ENCODE data around the gene IGF2R.
A peak's percentile ranks its signal among the peaks of the same experiment; 100 is the strongest.
"Not testable (repeated sequence)": the region's sequence is repeated elsewhere in the genome, so short reads cannot be mapped to it uniquely, and the experiment has no call there.

IGF2R gene

DNA sequence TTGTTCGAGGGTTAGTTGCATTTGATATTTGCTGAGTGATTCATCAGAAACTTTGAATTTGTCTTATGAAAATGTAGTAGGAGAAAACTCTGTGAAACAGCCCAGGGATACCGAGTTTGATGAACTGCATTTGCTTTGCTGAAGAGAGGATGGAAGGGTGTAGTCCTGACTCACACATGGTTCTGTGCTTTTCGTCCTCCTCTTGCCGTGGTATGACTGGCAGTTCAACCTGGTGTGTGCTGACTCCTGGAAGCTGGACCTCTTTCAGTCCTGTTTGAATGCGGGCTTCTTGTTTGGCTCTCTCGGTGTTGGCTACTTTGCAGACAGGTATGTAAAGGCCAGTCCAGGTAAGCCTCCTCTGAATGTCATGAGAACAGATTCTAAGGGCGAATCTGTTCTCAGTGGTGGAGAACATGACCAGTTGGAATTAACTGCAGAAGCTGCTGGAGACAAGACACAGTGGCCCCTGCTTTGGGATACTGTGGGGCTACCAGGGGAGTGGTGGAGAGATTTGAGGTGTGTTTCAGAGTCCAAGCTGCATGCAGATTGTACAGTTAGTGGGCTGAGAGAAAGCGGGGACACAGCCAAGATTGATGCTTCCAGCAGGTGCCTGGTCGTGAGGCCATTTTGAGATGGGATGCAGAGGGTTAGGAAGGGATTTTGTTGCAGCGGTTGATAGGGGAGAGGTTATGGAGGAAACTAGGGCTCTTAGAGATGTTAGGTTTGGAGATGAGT is 161.2 kb downstream of the IGF2R start:
- DNase-seq, result no peak

GRCh38 chr6:160130729-160131484 is 162.0 kb downstream of the IGF2R start:
- no peak for DNase-seq

DNA sequence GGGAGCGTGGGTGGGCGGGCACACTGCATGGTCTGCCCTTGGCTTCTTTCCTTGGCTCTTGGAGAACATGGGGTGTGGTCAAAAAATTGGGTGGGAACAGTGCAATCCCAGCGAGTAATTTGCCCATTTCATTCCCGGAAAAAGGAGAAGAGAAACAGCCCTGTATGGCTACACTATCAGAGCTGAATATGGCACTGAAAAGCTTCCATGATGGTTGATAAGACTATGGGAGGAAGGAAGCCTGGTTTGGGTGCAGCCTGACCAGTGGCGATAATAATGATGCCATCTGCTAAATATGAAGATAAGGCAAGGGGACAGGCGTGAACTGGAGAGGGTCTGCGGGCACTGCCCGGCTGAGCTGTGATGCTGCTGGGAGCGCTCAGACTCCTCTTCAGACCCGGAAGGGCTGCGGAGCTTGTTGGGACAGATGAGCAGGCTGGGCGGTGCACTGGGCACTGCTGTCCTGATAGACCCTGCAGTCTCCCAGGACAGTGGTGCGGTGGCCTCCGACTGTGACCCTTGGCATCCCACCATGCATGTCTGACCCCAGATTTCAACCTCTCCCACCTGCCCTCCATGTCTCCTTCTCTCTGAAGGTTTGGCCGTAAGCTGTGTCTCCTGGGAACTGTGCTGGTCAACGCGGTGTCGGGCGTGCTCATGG is 162.9 kb downstream of the IGF2R start:
- DNase-seq, result no peak

DNA sequence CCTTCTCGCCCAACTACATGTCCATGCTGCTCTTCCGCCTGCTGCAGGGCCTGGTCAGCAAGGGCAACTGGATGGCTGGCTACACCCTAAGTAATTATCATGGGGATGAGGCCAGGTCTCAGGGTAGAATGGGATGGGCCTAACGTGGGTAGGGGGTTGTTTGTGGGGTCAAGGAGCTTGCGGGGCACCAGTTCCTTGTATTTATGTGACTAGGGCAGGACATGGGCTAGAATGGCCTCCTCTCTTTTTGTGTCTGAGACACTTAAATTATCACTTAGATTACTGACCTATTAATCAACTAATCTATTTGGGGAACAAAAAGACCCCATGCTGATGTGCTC is 163.4 kb downstream of the IGF2R start:
- no peak for DNase-seq

DNA sequence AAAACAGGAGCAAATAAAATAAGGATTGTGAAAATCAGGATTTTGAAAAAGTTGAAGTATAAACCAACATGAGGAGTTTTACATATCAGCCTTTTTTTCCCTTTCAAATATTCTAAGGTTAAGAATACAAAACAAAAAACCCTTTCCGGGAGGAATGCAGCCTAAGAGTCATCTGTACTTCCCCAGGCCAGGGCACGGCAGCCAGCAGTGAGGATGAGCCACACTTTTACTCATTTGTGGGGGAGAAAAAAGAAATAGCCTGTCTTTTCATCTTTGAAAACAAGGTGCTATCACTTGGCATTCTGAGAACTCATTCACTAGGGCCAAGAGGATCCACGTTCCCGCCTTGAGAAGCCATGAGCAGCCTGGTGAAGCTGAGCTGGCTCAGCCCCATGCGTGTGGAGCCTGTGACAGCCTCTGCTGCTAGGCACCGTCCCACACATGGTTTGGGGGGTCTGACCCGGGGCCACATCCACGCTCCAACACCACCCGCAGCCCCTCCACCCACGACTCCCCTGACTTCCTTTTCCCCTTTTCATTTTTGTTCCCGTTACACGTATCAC is 164.0 kb downstream of the IGF2R start:
- DNase-seq, result no peak

- DNase-seq, result no peak
These were observed 164.8 kb downstream of the IGF2R start for GRCh38 chr6:160133441-160134336.

- DNase-seq, result not testable (repeated sequence)
These were observed 165.5 kb downstream of the IGF2R start for GRCh38 chr6:160134337-160134751.

DNA sequence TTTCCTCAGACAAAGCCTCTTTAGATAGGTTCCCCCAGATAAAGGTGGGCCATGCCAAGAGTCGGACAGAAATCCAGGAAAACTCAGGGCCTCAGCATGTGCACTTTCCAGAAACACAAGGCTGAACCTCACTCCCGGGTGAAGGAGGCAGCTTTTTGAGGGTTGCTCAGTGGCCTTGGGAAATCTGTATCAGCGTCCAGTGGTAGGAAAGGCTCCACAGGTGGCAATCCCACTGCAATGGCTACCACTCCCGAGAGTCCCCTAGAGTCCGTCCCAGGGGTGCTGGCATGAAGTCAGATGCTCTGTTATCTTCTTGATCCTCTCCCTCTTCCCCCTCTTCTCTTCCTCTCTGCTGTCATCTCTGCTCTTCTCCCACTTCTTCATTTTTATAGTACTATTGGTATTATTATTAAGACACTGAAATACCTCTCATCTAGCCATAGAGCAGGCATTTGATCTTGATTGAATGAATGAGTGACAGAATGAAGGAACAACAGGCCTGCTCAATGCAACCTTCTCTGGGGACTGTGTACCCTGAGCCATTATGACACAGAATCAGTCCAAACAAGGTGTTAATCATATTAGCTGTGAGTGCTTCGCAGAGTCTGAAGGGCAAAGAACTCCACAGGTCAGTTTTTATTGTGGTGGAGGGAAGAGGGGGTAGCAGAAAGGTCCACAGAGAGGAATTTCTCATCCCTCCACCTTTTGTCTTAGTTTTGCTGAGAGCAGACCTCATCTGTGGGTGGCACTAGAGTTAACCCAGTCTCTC is 166.1 kb downstream of the IGF2R start:
- DNase-seq, result no peak

- no peak for DNase-seq
These were observed 167.2 kb downstream of the IGF2R start for GRCh38 chr6:160135907-160136655.

- DNase-seq, result no peak
These were observed 168.5 kb downstream of the IGF2R start for GRCh38 chr6:160137130-160137988.

DNA sequence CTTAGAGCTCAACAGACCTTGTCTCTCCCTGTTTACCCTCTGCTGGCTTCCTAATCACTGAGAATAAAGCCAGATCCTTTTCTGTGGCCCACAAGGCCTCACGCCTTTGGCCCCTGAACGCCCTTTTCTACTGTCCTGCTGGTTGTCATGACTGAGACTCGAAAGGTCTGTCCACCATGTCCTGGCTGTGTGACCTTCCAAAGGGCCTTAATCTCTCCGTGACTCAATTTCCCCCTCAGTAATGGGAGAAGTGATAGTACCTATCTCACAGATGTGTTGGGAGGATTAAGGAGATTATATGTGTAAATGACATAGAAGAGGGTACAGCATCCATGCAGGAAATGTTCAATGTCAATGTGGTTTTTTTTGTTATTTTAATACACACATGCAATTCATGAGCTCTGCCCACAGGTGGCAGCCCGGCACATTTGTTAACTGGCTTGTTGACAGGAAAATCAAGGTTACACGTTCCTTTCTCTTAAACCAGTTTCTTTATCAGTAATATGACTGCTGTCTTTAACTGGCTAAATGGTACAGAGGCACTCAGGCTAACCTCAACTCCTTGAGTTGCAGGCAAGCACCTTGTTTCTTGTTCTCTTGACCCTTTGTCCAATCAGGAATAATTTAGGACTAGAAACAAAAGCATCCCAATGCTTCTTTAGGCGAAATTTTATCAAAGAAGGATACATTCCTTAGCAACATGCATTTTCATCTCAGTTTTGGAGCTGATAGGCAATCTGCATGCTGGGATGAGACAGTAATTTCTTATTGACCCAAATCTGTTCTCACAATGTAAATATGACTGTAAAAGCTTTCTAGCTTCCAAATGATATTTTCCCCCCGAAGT is 169.3 kb downstream of the IGF2R start:
- DNase-seq, result peak; percentile 64

DNA sequence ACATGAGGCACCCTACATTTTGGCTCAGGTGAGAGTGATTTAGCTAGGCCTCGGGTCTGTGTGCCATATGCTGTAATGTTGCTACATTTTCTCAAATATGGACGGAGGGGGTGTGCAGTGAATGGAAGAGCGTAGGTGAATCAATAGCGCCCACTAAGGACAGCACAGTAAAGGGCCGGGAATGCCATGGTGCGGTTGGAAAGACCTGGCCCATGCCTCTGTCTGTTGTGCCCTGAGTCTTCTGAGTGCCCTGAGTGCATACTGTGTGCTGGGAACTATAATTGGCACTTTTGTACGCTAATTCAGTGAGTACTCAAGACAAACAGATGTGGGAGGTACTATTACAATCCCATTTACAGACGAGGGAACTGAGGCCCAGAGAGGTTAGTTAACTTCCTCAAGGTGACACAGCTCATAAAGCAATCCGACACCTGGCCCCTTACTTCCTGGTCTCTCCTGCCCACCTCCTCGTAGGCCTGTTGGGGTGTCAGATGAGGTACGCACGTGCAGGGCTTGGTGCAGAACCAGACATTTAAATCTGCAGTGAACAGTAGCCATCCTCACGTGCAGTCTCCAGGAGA is 170.0 kb downstream of the IGF2R start:
- no peak for DNase-seq

GRCh38 chr6:160139420-160139851 is 170.6 kb downstream of the IGF2R start:
- peak; percentile 93 for DNase-seq

GRCh38 chr6:160140493-160140892 is 171.6 kb downstream of the IGF2R start:
- not testable (repeated sequence) for DNase-seq

GRCh38 chr6:160141001-160141726 is 172.3 kb downstream of the IGF2R start:
- peak; percentile 58 for DNase-seq

DNA sequence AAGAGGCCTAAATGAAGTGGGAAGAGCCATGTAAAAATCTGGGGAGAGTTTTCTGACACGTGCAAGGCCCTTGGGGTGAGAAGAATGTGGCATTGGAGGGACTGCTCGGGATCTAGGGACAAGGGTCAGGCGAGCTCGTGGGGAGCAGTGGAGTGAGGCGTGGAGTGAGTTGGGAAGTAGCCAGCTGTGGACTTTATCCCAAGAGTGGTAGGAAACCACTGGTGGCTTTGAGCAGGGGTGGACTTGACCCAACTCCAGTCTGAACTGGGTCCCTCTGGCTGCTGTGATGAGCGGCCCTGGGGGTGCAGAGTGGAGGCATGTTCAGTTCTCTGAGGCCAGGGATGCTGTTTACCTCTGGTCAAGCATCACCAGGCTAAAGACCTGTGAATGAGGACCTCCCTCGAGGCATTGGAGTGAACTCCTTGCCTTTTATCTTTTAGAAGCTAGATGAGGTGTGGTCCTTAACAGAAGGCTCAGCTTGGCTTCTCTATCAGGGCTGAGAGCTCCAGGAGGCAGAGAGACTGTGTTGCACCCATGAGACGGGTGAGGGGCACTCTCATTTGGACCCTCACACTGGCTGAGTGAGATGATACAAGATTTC is 173.3 kb downstream of the IGF2R start:
- no peak for DNase-seq

- DNase-seq, result no peak
These were observed 177.7 kb downstream of the IGF2R start for GRCh38 chr6:160146454-160147145.

All from fibroblast of skin of right quadriceps (primary cell).